SU-DHL-6 (cell line): Measurements from ENCODE around the gene STT3B.

Experiments
- CTCF ChIP-seq: fragments of 200-600 bp; sonication (generic); IDR thresholded peaks from one replicate; pipeline ENCODE4 v1.5.1; 2017; ENCODE audit warnings: antibody characterized with exemption, mild to moderate bottlenecking, low read length, moderate library complexity; ENCODE audit not compliant: insufficient read depth, poor library complexity, severe bottlenecking
- EZH2phosphoT487 ChIP-seq: fragments of 200-600 bp; sonication (generic), shearing (Covaris generic); conservative IDR thresholded peaks from 2 replicates; pipeline ENCODE4 v1.6.1; 2018; ENCODE audit warnings: mild to moderate bottlenecking, antibody characterized with exemption, low read length, moderate library complexity, mixed read lengths

GRCh38 chr3:31625358-31625757, 92.6 kb downstream of the STT3B start:
- no peak for TF ChIP-seq CTCF
- no peak for TF ChIP-seq EZH2phosphoT487
